Astrocyte of the hippocampus (primary cell): ENCODE data around the gene ITCH.
"Not testable (repeated sequence)": the region's sequence is repeated elsewhere in the genome, so short reads cannot be mapped to it uniquely, and the experiment has no call there.

Experiments
- DNase-seq: peaks from one replicate; pipeline ENCODE4 v3.0.0; 2011; ENCODE audit warnings: low read depth, low spot score

Gene ITCH

GRCh38 chr20:34452281-34452982 is 89.4 kb downstream of the ITCH start:
- DNase-seq, result no peak

GRCh38 chr20:34458631-34459030 is 95.6 kb downstream of the ITCH start:
- DNase-seq, result no peak

GRCh38 chr20:34459209-34459897 is 96.3 kb downstream of the ITCH start:
- DNase-seq, result no peak

- no peak for DNase-seq
These were observed 98.7 kb downstream of the ITCH start for GRCh38 chr20:34461779-34462087.

- DNase-seq, result no peak
These were observed 105.9 kb downstream of the ITCH start for GRCh38 chr20:34468951-34469350.

GRCh38 chr20:34472246-34472925 is 109.3 kb downstream of the ITCH start:
- DNase-seq, result peak; percentile 38

- peak; percentile 46 for DNase-seq
These were observed 110.3 kb downstream of the ITCH start for GRCh38 chr20:34473262-34473883.

- DNase-seq, result peak; percentile 76
These were observed 113.1 kb downstream of the ITCH start for GRCh38 chr20:34475979-34476736.

- no peak for DNase-seq
These were observed 116.6 kb downstream of the ITCH start for GRCh38 chr20:34479627-34480026.

- not testable (repeated sequence) for DNase-seq
These were observed 119.1 kb downstream of the ITCH start for GRCh38 chr20:34482154-34482553.

GRCh38 chr20:34483585-34484220 is 120.6 kb downstream of the ITCH start:
- not testable (repeated sequence) for DNase-seq

- no peak for DNase-seq
These were observed 122.1 kb downstream of the ITCH start for GRCh38 chr20:34485068-34485634.

- DNase-seq, result no peak
These were observed 128.3 kb downstream of the ITCH start for GRCh38 chr20:34491226-34491931.

- no peak for DNase-seq
These were observed 128.9 kb downstream of the ITCH start for GRCh38 chr20:34491932-34492509.

GRCh38 chr20:34493646-34494045 is 130.6 kb downstream of the ITCH start:
- no peak for DNase-seq

GRCh38 chr20:34495307-34495706 is 132.2 kb downstream of the ITCH start:
- no peak for DNase-seq

GRCh38 chr20:34495916-34496315 is 132.8 kb downstream of the ITCH start:
- no peak for DNase-seq

GRCh38 chr20:34497596-34497995 is 134.5 kb downstream of the ITCH start:
- not testable (repeated sequence) for DNase-seq

- no peak for DNase-seq
These were observed 137.8 kb downstream of the ITCH start for GRCh38 chr20:34500823-34501222.

- no peak for DNase-seq
These were observed 143.4 kb downstream of the ITCH start for GRCh38 chr20:34506480-34506879.
